ENCODE measurements around the gene DCST1. TPM values are rescaled to one million over a fixed set of nuclear protein-coding genes. Genes with fewer than 3 reads are reported as not detected.

DCST1 gene
- total and polyA plus RNA-seq, 2 donors (not counting 1 experiment from before 2014, with no cell fraction given) = 0.22 TPM; not detected in 1

DNA sequence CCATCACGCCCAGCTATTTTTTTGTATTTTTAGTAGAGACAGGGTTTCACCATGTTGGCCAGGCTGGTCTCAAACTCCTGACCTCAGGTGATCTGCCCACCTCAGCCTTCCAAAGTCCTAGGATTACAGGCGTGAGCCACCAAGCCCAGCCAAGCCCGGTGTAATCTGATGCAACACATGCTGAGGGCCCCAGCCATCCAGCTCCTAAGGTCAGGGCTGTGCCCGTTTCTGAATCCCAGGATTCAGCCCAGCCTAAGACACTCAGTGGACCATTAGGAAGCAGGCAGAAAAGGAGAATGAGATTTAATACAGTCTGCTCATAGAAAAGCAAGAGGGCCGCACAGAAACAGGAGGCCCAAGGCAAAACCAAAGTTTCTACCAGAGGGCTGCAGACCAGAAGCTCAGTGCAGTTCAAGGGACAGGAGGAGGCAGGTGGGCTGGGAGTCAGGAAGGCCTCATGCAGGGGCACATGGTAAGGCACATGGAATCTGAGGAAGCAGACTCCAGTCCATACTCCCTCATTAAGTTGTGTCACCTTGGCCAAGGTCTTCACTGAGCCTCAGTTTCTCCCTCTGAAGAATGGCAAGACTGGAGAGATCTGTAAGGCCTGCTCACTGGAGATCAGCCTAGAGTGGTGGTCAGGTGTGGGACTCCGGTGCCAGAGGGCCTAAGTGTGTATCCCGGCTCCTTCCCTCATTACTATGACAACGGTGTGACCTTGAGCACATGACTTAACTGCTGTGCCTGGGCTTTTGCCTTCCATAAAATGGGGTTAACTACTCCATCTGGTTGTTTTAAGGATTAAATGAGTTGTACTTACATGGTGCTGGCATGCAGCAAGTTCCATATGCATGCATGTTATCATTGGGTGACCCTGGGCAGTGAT, 15.1 kb downstream of the DCST1 start:
- H3K27me3 Mint-ChIP-seq = no peaks in the 10 kb centered on the region
- CTCF ChIA-PET = interaction anchor here (0.8 to 16.6 kb wide), 7 partner anchors 11 to 489 kb away, joined by 3 to 370 read pairs (median 3); partner anchors contain the start of gene EFNA4
- Histone ChIP-seq H3K27ac (ENCODE audit: low read length in 2 of 2) (no peak overlapping the region), H3K9me3 (ENCODE audit: control extremely low read depth in 1 of 3, control insufficient read depth in 2 of 3, insufficient read depth in 1 of 3, low read length in 2 of 3) (no peaks in the 10 kb centered on the region), H3K36me3 (replicated peaks in 1 of 2; ENCODE audit: control extremely low read depth in 1 of 2, control insufficient read depth in 1 of 2, extremely low read depth in 1 of 2, insufficient read depth in 2 of 2, low read length in 1 of 2) (no peaks in the 10 kb centered on the region), H3K4me2 (replicated peaks; ENCODE audit: low read depth, low read length, poor library complexity, severe bottlenecking) (no peak overlapping the region), H3K9ac (ENCODE audit: low read length) (no peak overlapping the region), H3K79me2 (ENCODE audit: control insufficient read depth, insufficient read depth, low read length) (no peaks in the 10 kb centered on the region), H3K4me3 (ENCODE audit: control extremely low read depth in 1 of 5, extremely low read depth in 1 of 5, insufficient read depth in 1 of 5, low read depth in 2 of 5, low read length in 4 of 5) (no peak overlapping the region), H2AFZ (ENCODE audit: insufficient read depth, low read depth, low read length, poor library complexity, severe bottlenecking) (no peak overlapping the region), H3K27me3 (replicated peaks in 1 of 4; ENCODE audit: control extremely low read depth in 1 of 4, control insufficient read depth in 3 of 4, insufficient read depth in 4 of 4, low read length in 3 of 4) (no peaks in the 10 kb centered on the region), H3K4me1 (ENCODE audit: control insufficient read depth in 2 of 2, insufficient read depth in 2 of 2, low read length in 2 of 2) (peaks cover 20 to 30% of the 10 kb centered on the region in 2 donors), H4K20me1 (ENCODE audit: control insufficient read depth, insufficient read depth, low read length, poor library complexity, severe bottlenecking) (no peaks in the 10 kb centered on the region)
- WGBS (ENCODE audit: insufficient coverage) = 98% methylated on average over 6 of the region's 8 CpGs
- H3K9me3 Mint-ChIP-seq (ENCODE audit: insufficient read depth) = no peaks in the 10 kb centered on the region
- no peak for ATAC-seq (ENCODE audit: low read depth)
- POLR2A ChIA-PET = interaction anchor here (1.7 kb wide), 1 partner anchor 87 kb away, joined by 4 read pairs; the partner anchor contains the start of gene PYGO2
- no peak for DNase-seq
- intact Hi-C loops (cut with micrococcal nuclease) = no loop called here
- H3K27ac Mint-ChIP-seq = peak overlapping the region; percentile 5
- peak overlapping the region; percentile 35 for H3K4me3 Mint-ChIP-seq
- peaks cover 32% of the 10 kb centered on the region for H3K4me1 Mint-ChIP-seq
- TF ChIP-seq, protein P1, sequence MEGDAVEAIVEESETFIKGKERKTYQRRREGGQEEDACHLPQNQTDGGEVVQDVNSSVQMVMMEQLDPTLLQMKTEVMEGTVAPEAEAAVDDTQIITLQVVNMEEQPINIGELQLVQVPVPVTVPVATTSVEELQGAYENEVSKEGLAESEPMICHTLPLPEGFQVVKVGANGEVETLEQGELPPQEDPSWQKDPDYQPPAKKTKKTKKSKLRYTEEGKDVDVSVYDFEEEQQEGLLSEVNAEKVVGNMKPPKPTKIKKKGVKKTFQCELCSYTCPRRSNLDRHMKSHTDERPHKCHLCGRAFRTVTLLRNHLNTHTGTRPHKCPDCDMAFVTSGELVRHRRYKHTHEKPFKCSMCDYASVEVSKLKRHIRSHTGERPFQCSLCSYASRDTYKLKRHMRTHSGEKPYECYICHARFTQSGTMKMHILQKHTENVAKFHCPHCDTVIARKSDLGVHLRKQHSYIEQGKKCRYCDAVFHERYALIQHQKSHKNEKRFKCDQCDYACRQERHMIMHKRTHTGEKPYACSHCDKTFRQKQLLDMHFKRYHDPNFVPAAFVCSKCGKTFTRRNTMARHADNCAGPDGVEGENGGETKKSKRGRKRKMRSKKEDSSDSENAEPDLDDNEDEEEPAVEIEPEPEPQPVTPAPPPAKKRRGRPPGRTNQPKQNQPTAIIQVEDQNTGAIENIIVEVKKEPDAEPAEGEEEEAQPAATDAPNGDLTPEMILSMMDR (IDR thresholded peaks at IDR 0.05) = no peak
- no peak for TF ChIP-seq EZH2 (IDR thresholded peaks at IDR 0.05; ENCODE audit: borderline replicate concordance, insufficient read depth, low read depth, low read length, poor library complexity, severe bottlenecking)

All from B cell (primary cell).